SK-N-SH treated with all-trans-retinoic acid at 6 μM for 48 hours (cell line): ENCODE results near the gene TNIK.

Source experiments
- ATAC-seq: fragments of 200-7000 bp; cut with Tn5 transposase; 3 replicates; pipeline ENCODE4 v1.9.1; 2020; ENCODE audit warnings: mild to moderate bottlenecking, moderate library complexity
- BACH2 ChIP-seq: fragments of 250-450 bp; sonication (Bioruptor Pico); IDR thresholded peaks from 2 replicates; pipeline ENCODE4 v1.9.0; 2021; ENCODE audit warnings: mild to moderate bottlenecking, borderline replicate concordance
- CREB5 ChIP-seq: fragments of 250-450 bp; sonication (Bioruptor Pico); IDR thresholded peaks from 2 replicates; pipeline ENCODE4 v1.5.1; 2020; ENCODE audit warnings: low read depth, mild to moderate bottlenecking, moderate library complexity
- CSDC2 ChIP-seq: fragments of 250-450 bp; sonication (Bioruptor Pico); IDR thresholded peaks from 2 replicates; pipeline ENCODE4 v1.5.0; 2020; ENCODE audit warnings: mild to moderate bottlenecking, moderate library complexity
- CSRNP3 ChIP-seq: fragments of 250-450 bp; sonication (Bioruptor Pico); IDR thresholded peaks from 2 replicates; pipeline ENCODE4 v1.5.1; 2021; ENCODE audit warnings: mild to moderate bottlenecking, moderate library complexity
- ESRRG ChIP-seq: fragments of 250-450 bp; sonication (Bioruptor Pico); IDR thresholded peaks from 2 replicates; pipeline ENCODE4 v1.6.1; 2021; ENCODE audit warnings: mild to moderate bottlenecking
- GLIS3 ChIP-seq: fragments of 250-450 bp; sonication (Bioruptor Pico); IDR thresholded peaks from 2 replicates; pipeline ENCODE4 v1.5.0; 2020; ENCODE audit warnings: mild to moderate bottlenecking, moderate library complexity
- ISL1 ChIP-seq: fragments of 250-450 bp; sonication (Bioruptor Pico); IDR thresholded peaks from 2 replicates; pipeline ENCODE4 v2.1.2; 2022; ENCODE audit warnings: mild to moderate bottlenecking, moderate library complexity
- OSR1 ChIP-seq: fragments of 250-450 bp; sonication (Bioruptor Pico); IDR thresholded peaks from 2 replicates; pipeline ENCODE4 v1.8.0; 2022; ENCODE audit warnings: moderate library complexity, mild to moderate bottlenecking, inconsistent platforms
- PATZ1 ChIP-seq: fragments of 250-450 bp; sonication (Bioruptor Pico); IDR thresholded peaks from 2 replicates; pipeline ENCODE4 v1.8.0; 2020; ENCODE audit warnings: mild to moderate bottlenecking, moderate library complexity, borderline replicate concordance
- POU6F1 ChIP-seq: fragments of 250-450 bp; sonication (Bioruptor Pico); IDR thresholded peaks from 2 replicates; pipeline ENCODE4 v1.8.0; 2021; ENCODE audit warnings: low read depth, mild to moderate bottlenecking, moderate library complexity, borderline replicate concordance
- RARB ChIP-seq: fragments of 250-450 bp; sonication (Bioruptor Pico); IDR thresholded peaks from 2 replicates; pipeline ENCODE4 v1.8.0; 2021; ENCODE audit warnings: mild to moderate bottlenecking, moderate library complexity
- SNAI2 ChIP-seq: fragments of 250-450 bp; sonication (Bioruptor Pico); IDR thresholded peaks from 2 replicates; pipeline ENCODE4 v1.5.0; 2020; ENCODE audit warnings: mild to moderate bottlenecking, moderate library complexity
- TCF4 ChIP-seq: fragments of 250-450 bp; sonication (Bioruptor Pico); IDR thresholded peaks from 2 replicates; pipeline ENCODE4 v1.8.0; 2021; ENCODE audit warnings: mild to moderate bottlenecking, moderate library complexity, borderline replicate concordance
- TOX ChIP-seq: fragments of 250-450 bp; sonication (Bioruptor Pico); IDR thresholded peaks from 2 replicates; pipeline ENCODE4 v1.8.0; 2021; ENCODE audit warnings: mild to moderate bottlenecking, moderate library complexity, borderline replicate concordance
- TSHZ2 ChIP-seq: fragments of 250-450 bp; sonication (Bioruptor Pico); IDR thresholded peaks from 2 replicates; pipeline ENCODE4 v1.5.0; 2020; ENCODE audit warnings: mild to moderate bottlenecking, moderate library complexity
- ZC3H10 ChIP-seq: fragments of 250-450 bp; sonication (Bioruptor Pico); IDR thresholded peaks from 2 replicates; pipeline ENCODE4 v1.5.1; 2021; ENCODE audit warnings: mild to moderate bottlenecking, moderate library complexity
- ZFP3 ChIP-seq: fragments of 250-450 bp; sonication (Bioruptor Pico); IDR thresholded peaks from 2 replicates; pipeline ENCODE4 v1.5.0; 2020; ENCODE audit warnings: mild to moderate bottlenecking, moderate library complexity
- ZFP30 ChIP-seq: fragments of 450-650 bp; formaldehyde crosslinking; IDR thresholded peaks from 2 replicates; pipeline ENCODE4 v1.5.0; 2022; ENCODE audit warnings: mild to moderate bottlenecking, moderate library complexity
- ZNF565 ChIP-seq: fragments of 450-650 bp; formaldehyde crosslinking; conservative IDR thresholded peaks from 2 replicates; pipeline ENCODE4 v1.5.0; 2020; ENCODE audit warnings: low read depth, mild to moderate bottlenecking, moderate library complexity
- ZNF70 ChIP-seq: fragments of 450-650 bp; formaldehyde crosslinking; IDR thresholded peaks from 2 replicates; pipeline ENCODE4 v1.5.0; 2020; ENCODE audit warnings: mild to moderate bottlenecking, moderate library complexity
- ZNF8 ChIP-seq: fragments of 450-650 bp; formaldehyde crosslinking; IDR thresholded peaks from 2 replicates; pipeline ENCODE4 v1.5.0; 2020; ENCODE audit warnings: mild to moderate bottlenecking, moderate library complexity

The TNIK gene

GRCh38 chr3:171095063-171095462 lies 365.1 kb downstream of the TNIK start:
- TF ChIP-seq PATZ1 (CRISPR knock-in tag): no peak
- no peak for TF ChIP-seq ZFP3 (CRISPR knock-in tag)
- TF ChIP-seq SNAI2 (CRISPR knock-in tag): no peak
- no peak for TF ChIP-seq POU6F1 (CRISPR knock-in tag)
- TF ChIP-seq TSHZ2 (CRISPR knock-in tag): no peak
- TF ChIP-seq CREB5 (CRISPR knock-in tag): no peak
- TF ChIP-seq ZC3H10 (CRISPR knock-in tag): no peak
- no peak for ATAC-seq

GRCh38 chr3:171094411-171094810 lies 365.8 kb downstream of the TNIK start:
- ATAC-seq: no peak

More at GRCh38 chr3:171094411-171094810, 365.8 kb downstream of the TNIK start:
- TF ChIP-seq SNAI2 (CRISPR knock-in tag) (no peak), CSRNP3 (CRISPR knock-in tag) (no peak), ZNF8 (CRISPR knock-in tag) (no peak), POU6F1 (CRISPR knock-in tag) (no peak), ZFP30 (CRISPR knock-in tag) (no peak), ZNF565 (no peak), OSR1 (CRISPR knock-in tag) (no peak), GLIS3 (no peak), CREB5 (CRISPR knock-in tag) (no peak), TCF4 (CRISPR knock-in tag) (no peak), ZNF70 (no peak), CSDC2 (CRISPR knock-in tag) (no peak), TOX (no peak), PATZ1 (CRISPR knock-in tag) (no peak), RARB (CRISPR knock-in tag) (no peak), BACH2 (CRISPR knock-in tag) (no peak), ESRRG (CRISPR knock-in tag) (no peak), ZFP3 (CRISPR knock-in tag) (no peak), ZC3H10 (CRISPR knock-in tag) (no peak), ISL1 (CRISPR knock-in tag) (no peak)
